Neuron (in vitro differentiated cells): ENCODE results near the gene CREBBP.
A peak's percentile ranks its signal among the peaks of the same experiment; 100 is the strongest.
"Not testable (repeated sequence)": the region's sequence is repeated elsewhere in the genome, so short reads cannot be mapped to it uniquely, and the experiment has no call there.

Experiments
- H2AFZ ChIP-seq: one replicate; pipeline ENCODE4 v1.6.1; 2013; ENCODE audit warnings: low read depth, mild to moderate bottlenecking, inconsistent platforms, low read length, moderate library complexity
- H3K27me3 ChIP-seq: one replicate; pipeline ENCODE4 v1.6.1; 2013; ENCODE audit warnings: low read length; ENCODE audit not compliant: insufficient read depth
- H3K36me3 ChIP-seq: one replicate; pipeline ENCODE4 v1.6.1; 2013; ENCODE audit warnings: low read length; ENCODE audit not compliant: insufficient read depth
- H3K4me1 ChIP-seq: one replicate; pipeline ENCODE4 v1.6.1; 2013; ENCODE audit warnings: low read length; ENCODE audit not compliant: insufficient read depth
- H3K4me3 ChIP-seq: 2 replicates; pipeline ENCODE4 v1.5.1; 2013; ENCODE audit warnings: mild to moderate bottlenecking, low read length, moderate library complexity
- H3K9me3 ChIP-seq: one replicate; pipeline ENCODE4 v1.6.1; 2013; ENCODE audit warnings: low read length

Gene CREBBP

GRCh38 chr16:3907586-3907985 is 27.1 kb upstream of the CREBBP start:
- Histone ChIP-seq H3K36me3 (no peaks in the 10 kb centered on the region), H3K27me3 (no peaks in the 10 kb centered on the region), H2AFZ (no peak overlapping the region), H3K9me3 (no peaks in the 10 kb centered on the region), H3K4me3 (no peak overlapping the region), H3K4me1 (no peaks in the 10 kb centered on the region)

GRCh38 chr16:3906363-3906762 is 25.9 kb upstream of the CREBBP start:
- H3K36me3 ChIP-seq = no peaks in the 10 kb centered on the region
- H3K4me3 ChIP-seq = no peak overlapping the region
- H3K4me1 ChIP-seq = no peaks in the 10 kb centered on the region
- no peaks in the 10 kb centered on the region for H3K27me3 ChIP-seq
- H2AFZ ChIP-seq = no peak overlapping the region
- H3K9me3 ChIP-seq = no peaks in the 10 kb centered on the region

- Histone ChIP-seq H3K27me3 (no peaks in the 10 kb centered on the region), H2AFZ (no peak overlapping the region)
Measured at GRCh38 chr16:3904875-3905274, 24.4 kb upstream of the CREBBP start.

GRCh38 chr16:3890091-3890490 is 9.6 kb upstream of the CREBBP start:
- Histone ChIP-seq H2AFZ (no peak overlapping the region), H3K36me3 (no peaks in the 10 kb centered on the region), H3K4me3 (no peak overlapping the region), H3K4me1 (no peaks in the 10 kb centered on the region), H3K27me3 (peaks cover 5% of the 10 kb centered on the region), H3K9me3 (peaks cover under 1% of the 10 kb centered on the region)

More at GRCh38 chr16:3904875-3905274, 24.4 kb upstream of the CREBBP start:
- H3K36me3 ChIP-seq = no peaks in the 10 kb centered on the region
- H3K4me1 ChIP-seq = no peaks in the 10 kb centered on the region
- H3K9me3 ChIP-seq = no peaks in the 10 kb centered on the region
- H3K4me3 ChIP-seq = no peak overlapping the region

GRCh38 chr16:3889059-3889458 is 8.5 kb upstream of the CREBBP start:
- no peaks in the 10 kb centered on the region for H3K4me1 ChIP-seq
- peaks cover 5% of the 10 kb centered on the region for H3K27me3 ChIP-seq
- H2AFZ ChIP-seq = no peak overlapping the region
- H3K9me3 ChIP-seq = no peaks in the 10 kb centered on the region
- no peaks in the 10 kb centered on the region for H3K36me3 ChIP-seq
- H3K4me3 ChIP-seq = no peak overlapping the region

GRCh38 chr16:3885999-3886398 is 5.5 kb upstream of the CREBBP start:
- not testable (repeated sequence) for H3K4me3 ChIP-seq, H3K4me1 ChIP-seq, H3K36me3 ChIP-seq, H3K27me3 ChIP-seq, H2AFZ ChIP-seq, H3K9me3 ChIP-seq

- Histone ChIP-seq H3K4me1 (no peaks in the 10 kb centered on the region), H3K4me3 (no peak overlapping the region), H3K9me3 (peaks cover 3% of the 10 kb centered on the region), H3K36me3 (no peaks in the 10 kb centered on the region), H2AFZ (no peak overlapping the region), H3K27me3 (peaks cover 5% of the 10 kb centered on the region)
Measured at GRCh38 chr16:3884398-3884797, 3.9 kb upstream of the CREBBP start.

- peaks cover 2% of the 10 kb centered on the region for H3K36me3 ChIP-seq
- peaks cover 12% of the 10 kb centered on the region for H3K4me1 ChIP-seq
- peaks cover 3% of the 10 kb centered on the region for H3K9me3 ChIP-seq
- no peaks in the 10 kb centered on the region for H3K27me3 ChIP-seq
- no peak overlapping the region for H3K4me3 ChIP-seq
- H2AFZ ChIP-seq = no peak overlapping the region
Measured at GRCh38 chr16:3882531-3882930, 2.0 kb upstream of the CREBBP start.

- H3K9me3 ChIP-seq = peaks cover 9% of the 10 kb centered on the region
- H3K27me3 ChIP-seq = no peaks in the 10 kb centered on the region
- peaks cover 10% of the 10 kb centered on the region for H3K36me3 ChIP-seq
- H2AFZ ChIP-seq = no peak overlapping the region
- H3K4me1 ChIP-seq = peaks cover 15% of the 10 kb centered on the region
- no peak overlapping the region for H3K4me3 ChIP-seq
Measured at GRCh38 chr16:3881499-3881990, 1.0 kb upstream of the CREBBP start.

GRCh38 chr16:3879887-3880564 is 487 bp downstream of the CREBBP start:
- H3K4me1 ChIP-seq = peaks cover 15% of the 10 kb centered on the region
- peaks cover 13% of the 10 kb centered on the region for H3K36me3 ChIP-seq
- no peaks in the 10 kb centered on the region for H3K27me3 ChIP-seq
- H2AFZ ChIP-seq = no peak overlapping the region
- peaks cover 10% of the 10 kb centered on the region for H3K9me3 ChIP-seq
- H3K4me3 ChIP-seq = peak overlapping the region; percentile 71

- Histone ChIP-seq H2AFZ (no peak overlapping the region), H3K4me1 (peaks cover 16% of the 10 kb centered on the region), H3K4me3 (peak overlapping the region; percentile 71), H3K9me3 (peaks cover 10% of the 10 kb centered on the region), H3K36me3 (peaks cover 13% of the 10 kb centered on the region), H3K27me3 (no peaks in the 10 kb centered on the region)
Measured at GRCh38 chr16:3879258-3879886, 1.1 kb downstream of the CREBBP start.

GRCh38 chr16:3878610-3879009 is 1.9 kb downstream of the CREBBP start:
- H3K9me3 ChIP-seq = peaks cover 10% of the 10 kb centered on the region
- H3K27me3 ChIP-seq = no peaks in the 10 kb centered on the region
- H3K36me3 ChIP-seq = peaks cover 13% of the 10 kb centered on the region
- peak overlapping the region; percentile 71 for H3K4me3 ChIP-seq
- no peak overlapping the region for H2AFZ ChIP-seq
- H3K4me1 ChIP-seq = peaks cover 24% of the 10 kb centered on the region

- Histone ChIP-seq H3K27me3 (no peaks in the 10 kb centered on the region), H3K36me3 (peaks cover 13% of the 10 kb centered on the region), H3K9me3 (peaks cover 9% of the 10 kb centered on the region), H3K4me1 (peaks cover 42% of the 10 kb centered on the region), H3K4me3 (no peak overlapping the region), H2AFZ (no peak overlapping the region)
Measured at GRCh38 chr16:3876695-3877094, 3.8 kb downstream of the CREBBP start.
